Activated CD8-positive, alpha-beta memory T cell treated with anti-CD3 and anti-CD28 coated beads for 4 hours (primary cell): ENCODE measurements around the gene S100A4.
"Not testable (repeated sequence)": the region's sequence is repeated elsewhere in the genome, so short reads cannot be mapped to it uniquely, and the experiment has no call there.

Experiments
- DNase-seq, 2 donors: peaks; one replicate each; pipeline ENCODE4 v3.0.0-alpha.2; 2020; ENCODE audit warnings: low read depth in 2 of 2

The S100A4 gene

GRCh38 chr1:153567621-153568366 is 22.2 kb upstream of the S100A4 start:
- peak in 1 of 2 donors; percentile 20 for DNase-seq

- peak; percentile 83 to 88 for DNase-seq
These were observed 21.1 kb upstream of the S100A4 start for GRCh38 chr1:153566414-153567371.

- DNase-seq, result peak in 1 of 2 donors; percentile 21
These were observed 20.1 kb upstream of the S100A4 start, which contains the start of gene S100A2 for GRCh38 chr1:153565529-153566374. TSS of gene S100A2 (minus strand) at chr1:153565844. CDS start at chr1:153563877, 1,967 bp downstream.

GRCh38 chr1:153563991-153564390 is 18.4 kb upstream of the S100A4 start:
- DNase-seq, result no peak

GRCh38 chr1:153563483-153563901 is 17.9 kb upstream of the S100A4 start:
- DNase-seq, result no peak

GRCh38 chr1:153562021-153562420 is 16.4 kb upstream of the S100A4 start:
- not testable (repeated sequence) for DNase-seq

- DNase-seq, result no peak
These were observed 15.9 kb upstream of the S100A4 start for GRCh38 chr1:153561466-153561985.

GRCh38 chr1:153560771-153561465 is 15.3 kb upstream of the S100A4 start:
- no peak for DNase-seq

GRCh38 chr1:153560241-153560640 is 14.6 kb upstream of the S100A4 start:
- no peak for DNase-seq

- DNase-seq, result no peak
These were observed 12.3 kb upstream of the S100A4 start for GRCh38 chr1:153557877-153558276.

- no peak for DNase-seq
These were observed 10.7 kb upstream of the S100A4 start for GRCh38 chr1:153556348-153556747.

- no peak for DNase-seq
These were observed 8.4 kb upstream of the S100A4 start for GRCh38 chr1:153553830-153554541.

GRCh38 chr1:153553096-153553495 is 7.5 kb upstream of the S100A4 start:
- no peak for DNase-seq

GRCh38 chr1:153552335-153552734 is 6.7 kb upstream of the S100A4 start:
- no peak for DNase-seq

GRCh38 chr1:153550827-153551500 is 5.4 kb upstream of the S100A4 start:
- no peak for DNase-seq

- DNase-seq, result no peak
These were observed 4.8 kb upstream of the S100A4 start for GRCh38 chr1:153550398-153550758.

- no peak for DNase-seq
These were observed 4.3 kb upstream of the S100A4 start for GRCh38 chr1:153549741-153550397.

- no peak for DNase-seq
These were observed 3.4 kb upstream of the S100A4 start, which contains the start of gene S100A3 for GRCh38 chr1:153548722-153549688. TSS of gene S100A3 (minus strand) at chr1:153549258. CDS start at chr1:153548485, 773 bp downstream.
